DOHH2 (cell line): ENCODE measurements around the gene TPRN.
A peak's percentile ranks its signal among the peaks of the same experiment; 100 is the strongest.

ENCODE experiments used
- H3F3A ChIP-seq: fragments of 200-600 bp; sonication (generic), shearing (Covaris generic); 2 replicates; pipeline ENCODE4 v1.6.0; 2016; ENCODE audit warnings: antibody characterized with exemption, mild to moderate bottlenecking; ENCODE audit not compliant: control insufficient read depth, insufficient read depth
- H3K27ac ChIP-seq: fragments of 200-600 bp; sonication (generic); 2 replicates; pipeline ENCODE4 v1.5.1; 2014; ENCODE audit warnings: low read depth, mild to moderate bottlenecking, low read length, moderate library complexity
- H3K27me3 ChIP-seq: fragments of 200-600 bp; sonication (generic); 2 replicates; pipeline ENCODE4 v1.6.1; 2014; ENCODE audit warnings: mild to moderate bottlenecking, low read length, mixed read lengths; ENCODE audit not compliant: control insufficient read depth
- H3K36me3 ChIP-seq: fragments of 200-600 bp; sonication (generic); 2 replicates; pipeline ENCODE4 v1.6.1; 2014; ENCODE audit warnings: mild to moderate bottlenecking, low read length, moderate library complexity, mixed read lengths; ENCODE audit not compliant: control insufficient read depth
- H3K4me1 ChIP-seq: fragments of 200-600 bp; sonication (generic); 2 replicates; pipeline ENCODE4 v1.6.1; 2014; ENCODE audit warnings: mild to moderate bottlenecking, low read length, mixed read lengths; ENCODE audit not compliant: control insufficient read depth
- H3K4me2 ChIP-seq: fragments of 200-600 bp; sonication (generic); 2 replicates; pipeline ENCODE4 v1.6.0; 2014; ENCODE audit warnings: mild to moderate bottlenecking, low read length, moderate library complexity
- H3K4me3 ChIP-seq: fragments of 200-600 bp; sonication (generic); 2 replicates; pipeline ENCODE4 v1.5.1; 2014; ENCODE audit warnings: mild to moderate bottlenecking, low read length, mixed read lengths
- H3K79me2 ChIP-seq: fragments of 200-600 bp; sonication (generic); 2 replicates; pipeline ENCODE4 v1.6.1; 2014; ENCODE audit warnings: mild to moderate bottlenecking, low read length, mixed read lengths; ENCODE audit not compliant: control insufficient read depth
- H3K9me2 ChIP-seq: fragments of 200-600 bp; sonication (generic); replicated peaks from 2 replicates; pipeline ENCODE4 v1.6.1; 2014; ENCODE audit warnings: mild to moderate bottlenecking, low read length, mixed read lengths; ENCODE audit not compliant: control insufficient read depth
- H3K9me3 ChIP-seq: fragments of 200-600 bp; sonication (generic); 2 replicates; pipeline ENCODE4 v1.6.1; 2014; ENCODE audit warnings: antibody characterized with exemption, low read length, mixed read lengths; ENCODE audit not compliant: control insufficient read depth, insufficient read depth
- H4K20me1 ChIP-seq: fragments of 200-600 bp; sonication (generic); 2 replicates; pipeline ENCODE4 v1.6.0; 2014; ENCODE audit warnings: low read depth, mild to moderate bottlenecking, antibody characterized with exemption, low read length, moderate library complexity; ENCODE audit not compliant: control insufficient read depth, insufficient read depth
- CTCF ChIP-seq: fragments of 200-600 bp; sonication (generic); IDR thresholded peaks from one replicate; pipeline ENCODE4 v1.5.1; 2014; ENCODE audit warnings: antibody characterized with exemption, mild to moderate bottlenecking, low read depth, low read length; ENCODE audit not compliant: poor library complexity, severe bottlenecking
- EZH2phosphoT487 ChIP-seq: fragments of 200-600 bp; sonication (generic); IDR thresholded peaks from 2 replicates; pipeline ENCODE4 v1.6.1; 2017; ENCODE audit warnings: borderline replicate concordance, mild to moderate bottlenecking, antibody characterized with exemption, low read length, moderate library complexity, mixed read lengths

The TPRN gene

GRCh38 chr9:137202966-137203365, 2.4 kb upstream of the TPRN start:
- Histone ChIP-seq H3K9me3 (no peaks in the 10 kb centered on the region), H3K27ac (no peak overlapping the region), H3K4me2 (peak overlapping the region; percentile 92), H3K9me2 (no peaks in the 10 kb centered on the region), H3K4me3 (peak overlapping the region; percentile 32), H4K20me1 (peaks cover 5% of the 10 kb centered on the region; the same call in 1 of the 2 replicates), H3K4me1 (peaks cover 68% of the 10 kb centered on the region), H3K79me2 (peaks cover 87% of the 10 kb centered on the region), H3F3A (peaks cover 6% of the 10 kb centered on the region), H3K27me3 (no peaks in the 10 kb centered on the region), H3K36me3 (peaks cover 29% of the 10 kb centered on the region)
- TF ChIP-seq EZH2phosphoT487 (no peak), CTCF (no peak)

GRCh38 chr9:137201205-137201868, 796 bp upstream of the TPRN start:
- H3K79me2 ChIP-seq, result peaks cover 76% of the 10 kb centered on the region
- H3K27ac ChIP-seq, result peak overlapping the region; percentile 63
- no peaks in the 10 kb centered on the region for H3K27me3 ChIP-seq
- TF ChIP-seq EZH2phosphoT487 (no peak), CTCF (no peak)
- peaks cover 8% of the 10 kb centered on the region; the same call in 1 of the 2 replicates for H4K20me1 ChIP-seq
- H3K4me2 ChIP-seq, result peak overlapping the region; percentile 92
- no peaks in the 10 kb centered on the region for H3K9me2 ChIP-seq
- peaks cover 61% of the 10 kb centered on the region for H3K4me1 ChIP-seq
- H3K36me3 ChIP-seq, result peaks cover 16% of the 10 kb centered on the region
- no peaks in the 10 kb centered on the region for H3K9me3 ChIP-seq
- H3K4me3 ChIP-seq, result peak overlapping the region; percentile 96
- peaks cover 6% of the 10 kb centered on the region for H3F3A ChIP-seq

- no peak for TF ChIP-seq CTCF
- no peak for TF ChIP-seq EZH2phosphoT487
- Histone ChIP-seq H3K4me3 (peak overlapping the region; percentile 44), H3K4me1 (peaks cover 56% of the 10 kb centered on the region), H3K9me3 (no peaks in the 10 kb centered on the region), H3K4me2 (peak overlapping the region; percentile 40), H4K20me1 (peaks cover 3% of the 10 kb centered on the region; the same call in 1 of the 2 replicates), H3K36me3 (peaks cover 8% of the 10 kb centered on the region), H3F3A (peaks cover 6% of the 10 kb centered on the region), H3K79me2 (peaks cover 58% of the 10 kb centered on the region), H3K9me2 (no peaks in the 10 kb centered on the region), H3K27me3 (no peaks in the 10 kb centered on the region), H3K27ac (no peak overlapping the region)
Measured at GRCh38 chr9:137199411-137200121, 975 bp downstream of the TPRN start.
